GM12801 (cell line): ENCODE data around the gene FLT3.

Experiments
- CTCF ChIP-seq: IDR thresholded peaks from one replicate; pipeline ENCODE4 v1.5.1; 2011; ENCODE audit warnings: control low read depth; ENCODE audit not compliant: insufficient read length; ENCODE audit errors: extremely low read depth

The FLT3 gene

GRCh38 chr13:27962982-27963381 is 137.4 kb downstream of the FLT3 start:
- no peak for TF ChIP-seq CTCF

GRCh38 chr13:27962128-27962841 is 138.1 kb downstream of the FLT3 start:
- no peak for TF ChIP-seq CTCF

GRCh38 chr13:27961227-27962085 is 138.9 kb downstream of the FLT3 start:
- TF ChIP-seq CTCF = no peak

GRCh38 chr13:27960362-27961226 is 139.8 kb downstream of the FLT3 start:
- TF ChIP-seq CTCF = no peak

GRCh38 chr13:27959976-27960361 is 140.4 kb downstream of the FLT3 start:
- TF ChIP-seq CTCF = no peak

- TF ChIP-seq CTCF = no peak
Measured at GRCh38 chr13:27956576-27957300, 143.6 kb downstream of the FLT3 start.
